ENCODE results near the gene TLNRD1.

The TLNRD1 gene

GRCh38 chr15:81002331-81003096, 1.8 kb downstream of the TLNRD1 start:
- no peak for DNase-seq (ENCODE audit: low read depth)

- DNase-seq (ENCODE audit: low read depth) = no peak
These were observed 2.3 kb downstream of the TLNRD1 start for GRCh38 chr15:81003097-81003350.

GRCh38 chr15:81006124-81006523, 5.4 kb downstream of the TLNRD1 start:
- DNase-seq (ENCODE audit: low read depth) = no peak

- DNase-seq (ENCODE audit: low read depth) = no peak
These were observed 6.8 kb downstream of the TLNRD1 start for GRCh38 chr15:81007428-81008064.

GRCh38 chr15:81008312-81008711, 7.6 kb downstream of the TLNRD1 start:
- no peak for DNase-seq (ENCODE audit: low read depth)

- no peak for DNase-seq (ENCODE audit: low read depth)
These were observed 9.4 kb downstream of the TLNRD1 start for GRCh38 chr15:81010086-81010485.

GRCh38 chr15:81011593-81011992, 10.9 kb downstream of the TLNRD1 start:
- no peak for DNase-seq (ENCODE audit: low read depth)

- no peak for DNase-seq (ENCODE audit: low read depth)
These were observed 11.9 kb downstream of the TLNRD1 start for GRCh38 chr15:81012588-81012987.

GRCh38 chr15:81013396-81013929, 12.7 kb downstream of the TLNRD1 start:
- no peak for DNase-seq (ENCODE audit: low read depth)

GRCh38 chr15:81014446-81015093, 13.8 kb downstream of the TLNRD1 start:
- no peak for DNase-seq (ENCODE audit: low read depth)

- no peak for DNase-seq (ENCODE audit: low read depth)
These were observed 15.1 kb downstream of the TLNRD1 start for GRCh38 chr15:81015621-81016488.

GRCh38 chr15:81016489-81017068, 15.9 kb downstream of the TLNRD1 start:
- no peak for DNase-seq (ENCODE audit: low read depth)

- no peak for DNase-seq (ENCODE audit: low read depth)
These were observed 17.5 kb downstream of the TLNRD1 start for GRCh38 chr15:81018197-81018596.

- no peak for DNase-seq (ENCODE audit: low read depth)
These were observed 20.6 kb downstream of the TLNRD1 start for GRCh38 chr15:81021321-81021720.

- DNase-seq (ENCODE audit: low read depth) = no peak
These were observed 23.0 kb downstream of the TLNRD1 start for GRCh38 chr15:81023483-81024264.

- DNase-seq (ENCODE audit: low read depth) = no peak
These were observed 23.6 kb downstream of the TLNRD1 start for GRCh38 chr15:81024265-81024872.

- no peak for DNase-seq (ENCODE audit: low read depth)
These were observed 24.2 kb downstream of the TLNRD1 start for GRCh38 chr15:81024936-81025335.

- DNase-seq (ENCODE audit: low read depth) = no peak
These were observed 25.1 kb downstream of the TLNRD1 start for GRCh38 chr15:81025721-81026370.

- DNase-seq (ENCODE audit: low read depth) = no peak
These were observed 26.3 kb downstream of the TLNRD1 start for GRCh38 chr15:81026836-81027599.

Data from stimulated activated CD8-positive, alpha-beta memory T cell treated with anti-CD3 and anti-CD28 coated beads, Interleukin-15, amount 100 ng/mL, for 24 hours (primary cell).